ENCODE results near the gene EFNA2. TPM values are rescaled to one million over a fixed set of nuclear protein-coding genes. Genes with fewer than 3 reads are reported as not detected.

The EFNA2 gene
- total RNA-seq, 6 experiments from 2014 or later = 4.2 to 10.3 (median 5.6) TPM

DNA sequence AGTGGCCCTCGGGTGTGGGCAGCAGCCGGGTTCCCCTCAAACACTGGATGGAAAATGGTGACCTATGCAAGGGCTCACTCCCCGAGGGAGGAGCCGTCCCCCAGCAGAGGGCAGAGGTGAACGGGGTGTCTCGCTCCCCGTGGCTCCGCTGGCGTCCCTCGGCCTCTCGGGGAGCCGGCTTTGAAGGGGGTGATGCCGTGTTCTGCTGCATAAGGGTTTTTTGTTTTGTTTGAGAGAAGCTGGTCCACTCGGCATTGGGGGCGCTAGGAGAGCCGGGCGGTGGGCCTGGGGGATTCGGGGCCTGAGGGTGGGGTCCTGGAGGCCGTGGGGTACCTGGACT lies 4.0 kb downstream of the EFNA2 start:
- Histone ChIP-seq H3K4me1 (peaks cover 0 to 24% (median 9%) of the 10 kb centered on the region in 4 donors), H3K27ac (no peak overlapping the region), H3K4me3 (no peak overlapping the region), H3K36me3 (no peaks in the 10 kb centered on the region), H3K27me3 (no peaks in the 10 kb centered on the region), H3K9me3 (no peaks in the 10 kb centered on the region)
- intact Hi-C loops (cut with DNase I) = loop anchor here in 1 of 2 donors (10.0 kb wide), 3 partner anchors 75 to 215 kb away; no protein-coding TSS in a partner anchor
- ATAC-seq = no peak
- no peak for DNase-seq
- TF ChIP-seq POLR2A (IDR thresholded peaks at IDR 0.05) = no peak
- no peak for TF ChIP-seq CTCF (IDR thresholded peaks at IDR 0.05)
- 75% methylated on average over 6 of the region's 19 CpGs for WGBS (ENCODE audit: insufficient coverage, low coverage, low lambda C conversion rate, missing lambda C conversion rate)

DNA sequence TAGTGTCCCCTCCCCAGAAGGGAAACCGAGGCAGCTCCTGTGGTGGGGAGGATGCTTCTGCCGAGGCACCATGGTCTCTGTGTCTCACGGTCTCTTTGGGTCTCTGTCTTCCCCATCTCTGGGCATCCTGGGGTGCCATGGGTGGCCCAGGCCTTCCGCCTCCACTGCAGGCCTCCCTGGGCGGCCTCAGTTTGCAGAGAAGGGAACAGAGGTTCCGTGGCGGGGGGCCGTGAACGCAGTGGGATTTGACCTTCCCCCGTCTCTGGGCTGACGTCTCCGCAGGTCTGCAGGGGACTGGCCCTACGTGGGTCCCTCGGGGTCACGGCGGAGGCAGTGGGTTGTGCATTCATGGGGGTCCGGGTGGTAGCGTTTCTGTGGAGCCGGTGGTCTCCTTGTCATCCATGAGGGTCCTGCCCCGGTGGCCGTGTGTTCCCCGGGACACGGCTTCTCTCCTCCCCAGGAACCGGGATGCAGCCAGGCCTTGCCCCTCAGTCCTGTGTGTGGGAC lies 4.6 kb downstream of the EFNA2 start:
- Histone ChIP-seq H3K27ac (no peak overlapping the region), H3K27me3 (no peaks in the 10 kb centered on the region), H3K9me3 (no peaks in the 10 kb centered on the region), H3K4me1 (peaks cover 0 to 18% (median 6%) of the 10 kb centered on the region in 4 donors), H3K4me3 (no peak overlapping the region), H3K36me3 (no peaks in the 10 kb centered on the region)
- intact Hi-C loops (cut with DNase I) = loop anchor here in 1 of 2 donors (10.0 kb wide), 1 partner anchor 75 kb away; no protein-coding TSS in a partner anchor
- WGBS (ENCODE audit: insufficient coverage, low coverage, low lambda C conversion rate, missing lambda C conversion rate) = no CpG with 5 or more reads among the region's 24 CpGs
- DNase-seq (no peak), ATAC-seq (no peak)
- TF ChIP-seq POLR2A (IDR thresholded peaks at IDR 0.05) = no peak
- no peak for TF ChIP-seq CTCF (IDR thresholded peaks at IDR 0.05)

- intact Hi-C loops (cut with DNase I) = loop anchor here in 1 of 2 donors (10.0 kb wide), 1 partner anchor 74 kb away; no protein-coding TSS in a partner anchor
- H3K36me3 ChIP-seq = no peaks in the 10 kb centered on the region
- 67% methylated on average over 4 of the region's 40 CpGs for WGBS (ENCODE audit: insufficient coverage, low coverage, low lambda C conversion rate, missing lambda C conversion rate)
Observed at GRCh38 chr19:1290703-1291651, 5.3 kb downstream of the EFNA2 start.

More at GRCh38 chr19:1290703-1291651, 5.3 kb downstream of the EFNA2 start:
- ATAC-seq = no peak
- Histone ChIP-seq H3K27me3 (no peaks in the 10 kb centered on the region), H3K4me1 (peaks cover 0 to 19% (median 6%) of the 10 kb centered on the region in 4 donors), H3K27ac (no peak overlapping the region), H3K4me3 (no peak overlapping the region), H3K9me3 (no peaks in the 10 kb centered on the region)
- TF ChIP-seq CTCF (IDR thresholded peaks at IDR 0.05) = no peak
- TF ChIP-seq POLR2A (IDR thresholded peaks at IDR 0.05) = no peak
- DNase-seq = no peak
